Lung (tissue), 12 donors: ENCODE results near the gene COX17. TPM values are rescaled to one million over a fixed set of nuclear protein-coding genes. Genes with fewer than 3 reads are reported as not detected.

Experiments
- ATAC-seq: fragments of 200-7000 bp; cut with Tn5 transposase; one replicate; pipeline ENCODE4 v1.9.1; 2020; ENCODE audit warnings: moderate number of reproducible peaks; ENCODE audit not compliant: insufficient read depth, low FRiP score
- DNase-seq, 3 donors: peaks; one replicate each; pipeline ENCODE4 v3.0.0-alpha.2; 2013 to 2017
- H3K27ac ChIP-seq, 2 donors: one replicate each; pipeline ENCODE4 v1.5.1; 2013; ENCODE audit warnings: mild to moderate bottlenecking in 2 of 2, moderate library complexity in 2 of 2, control low read depth in 1 of 2, inconsistent platforms in 1 of 2, low read depth in 1 of 2, low read length in 1 of 2
- H3K27me3 ChIP-seq, 3 donors: one replicate each; pipeline ENCODE4 v1.5.1; 2013; ENCODE audit warnings: low read length in 2 of 3; ENCODE audit not compliant: control insufficient read depth in 3 of 3, insufficient read depth in 3 of 3
- H3K36me3 ChIP-seq, 4 donors: one replicate each; pipeline ENCODE4 v1.5.1; 2013; ENCODE audit warnings: low read length in 4 of 4, mild to moderate bottlenecking in 1 of 4, moderate library complexity in 1 of 4; ENCODE audit not compliant: control insufficient read depth in 4 of 4, insufficient read depth in 4 of 4
- H3K4me1 ChIP-seq, 5 donors: one replicate each; pipeline ENCODE4 v1.5.1; 2013; ENCODE audit warnings: low read length in 5 of 5, mild to moderate bottlenecking in 2 of 5, moderate library complexity in 1 of 5; ENCODE audit not compliant: control insufficient read depth in 5 of 5, insufficient read depth in 5 of 5
- H3K4me3 ChIP-seq: one replicate; pipeline ENCODE4 v1.5.1; 2013; ENCODE audit warnings: mild to moderate bottlenecking, control low read depth, moderate library complexity
- H3K9ac ChIP-seq, 2 donors: one replicate each; pipeline ENCODE4 v1.5.1; 2013; ENCODE audit warnings: low read length in 2 of 2, control low read depth in 1 of 2; ENCODE audit not compliant: insufficient read depth in 1 of 2
- H3K9me3 ChIP-seq, 4 donors: one replicate each; pipeline ENCODE4 v1.5.1; 2013; ENCODE audit warnings: low read length in 3 of 4, mild to moderate bottlenecking in 1 of 4, moderate library complexity in 1 of 4; ENCODE audit not compliant: control insufficient read depth in 4 of 4, insufficient read depth in 3 of 4
- CTCF ChIP-seq: IDR thresholded peaks from 2 replicates; pipeline ENCODE4 v1.5.1; 2012; ENCODE audit warnings: mild to moderate bottlenecking; ENCODE audit errors: control extremely low read depth, extremely low read depth
- WGBS, 2 donors: extraction: QIAGEN DNeasy Blood & Tissue Kit; methylation state at CpG; one replicate each; pipeline ENCODE4 v1.1.7; 2013; 5-methylcytosine and 5-hydroxymethylcytosine counted together
- polyA plus RNA-seq, 2 donors: library from polyadenylated mRNA; stranded (reverse); fragments of 200-250 nt; gene quantifications; one replicate each; pipeline ENCODE4 v1.2.1, GENCODE V29; 2013
- total RNA-seq, 2 donors: library from RNA; depleted of rRNA in 1 of 2; stranded (reverse); fragments of >200 nt in 1 of 2; gene quantifications; one replicate each; pipeline ENCODE4 v1.2.1, GENCODE V29; 2014 to 2021
- donor health status: control.
- donor health status: control.
- donor health status: Bipolar disorder and iron deficiency.
- donor health status: healthy.
- donor health status: DM: yes; HTN: yes; CAD: no.

Gene COX17
- total and polyA plus RNA-seq, 4 donors, result 43.8 to 261 (median 78.3) TPM

- H3K27me3 ChIP-seq, result no peaks in the 10 kb centered on the region
- H3K27ac ChIP-seq, result no peak overlapping the region
- WGBS, 2 donors, result 97 to 100% methylated on average over 5 of the region's 5 CpGs
- H3K4me1 ChIP-seq, result no peaks in the 10 kb centered on the region
- H3K9ac ChIP-seq, result no peak overlapping the region
- DNase-seq (no peak), ATAC-seq (no peak)
- no peak for TF ChIP-seq CTCF
- peaks cover 0 to 2% (median 0%) of the 10 kb centered on the region in 4 donors for H3K36me3 ChIP-seq
- no peaks in the 10 kb centered on the region for H3K9me3 ChIP-seq
- H3K4me3 ChIP-seq, result no peak overlapping the region
Measured at GRCh38 chr3:119620899-119621298, 56.3 kb downstream of the COX17 start.

Other genes starting within 250 kb of the COX17 start
- gene TMEM39A, start 213.8 kb downstream of the COX17 start, total RNA-seq, result 10 to 100 TPM; 45.4 to 51.2 TPM
- gene TMEM39A, start 213.8 kb downstream of the COX17 start, polyA plus RNA-seq, result 10 to 100 TPM in 1 of 2 donors, 1 to 10 TPM in 1; 9.3 to 30.3 TPM
- gene POGLUT1, start 208.4 kb downstream of the COX17 start, total RNA-seq, result 10 to 100 TPM; 15.8 to 17.9 TPM
- 1 to 10 TPM; 7.9 to 9.4 TPM for gene POGLUT1, start 208.4 kb downstream of the COX17 start, polyA plus RNA-seq
- 10 to 100 TPM; 80.0 to 98.9 TPM for gene TIMMDC1, start 178.9 kb downstream of the COX17 start, total RNA-seq
- gene TIMMDC1, start 178.9 kb downstream of the COX17 start, polyA plus RNA-seq, result 10 to 100 TPM; 60.5 to 95.4 TPM
- 1 to 10 TPM; 4.8 to 8.6 TPM for gene CD80, start 117.8 kb downstream of the COX17 start, total RNA-seq
- 1 to 10 TPM in 1 of 2 donors, under 1 TPM in 1; 0.89 to 3.6 TPM for gene CD80, start 117.8 kb downstream of the COX17 start, polyA plus RNA-seq
- gene ADPRH, start 97.9 kb downstream of the COX17 start, total RNA-seq, result 10 to 100 TPM; 10.3 to 26.3 TPM
- gene ADPRH, start 97.9 kb downstream of the COX17 start, polyA plus RNA-seq, result 10 to 100 TPM in 1 of 2 donors, 1 to 10 TPM in 1; 5.4 to 18.1 TPM
- gene PLA1A, start 79.5 kb downstream of the COX17 start, total RNA-seq, result 1 to 10 TPM; 1.8 to 7.3 TPM
- gene PLA1A, start 79.5 kb downstream of the COX17 start, polyA plus RNA-seq, result 10 to 100 TPM in 1 of 2 donors, 1 to 10 TPM in 1; 5.9 to 10.3 TPM
- gene POPDC2, start 16.8 kb downstream of the COX17 start, total RNA-seq, result 1 to 10 TPM; 1.9 to 3.0 TPM
- gene POPDC2, start 16.8 kb downstream of the COX17 start, polyA plus RNA-seq, result 1 to 10 TPM; 1.6 to 2.1 TPM
- gene CFAP91, start 25.6 kb upstream of the COX17 start, total RNA-seq, result 10 to 100 TPM; 18.7 to 19.0 TPM
- gene CFAP91, start 25.6 kb upstream of the COX17 start, polyA plus RNA-seq, result 1 to 10 TPM; 3.4 to 3.6 TPM
- gene NR1I2, start 104.7 kb upstream of the COX17 start, total RNA-seq, result under 1 TPM; 0.23 to 0.55 TPM
- gene NR1I2, start 104.7 kb upstream of the COX17 start, polyA plus RNA-seq, result under 1 TPM; 0.08 to 0.21 TPM